ENCODE results near the gene PARD3B. TPM values are rescaled to one million over a fixed set of nuclear protein-coding genes. Genes with fewer than 3 reads are reported as not detected.

The PARD3B gene
- total RNA-seq, 1 donor from 2014 or later: 1.6 TPM

DNA sequence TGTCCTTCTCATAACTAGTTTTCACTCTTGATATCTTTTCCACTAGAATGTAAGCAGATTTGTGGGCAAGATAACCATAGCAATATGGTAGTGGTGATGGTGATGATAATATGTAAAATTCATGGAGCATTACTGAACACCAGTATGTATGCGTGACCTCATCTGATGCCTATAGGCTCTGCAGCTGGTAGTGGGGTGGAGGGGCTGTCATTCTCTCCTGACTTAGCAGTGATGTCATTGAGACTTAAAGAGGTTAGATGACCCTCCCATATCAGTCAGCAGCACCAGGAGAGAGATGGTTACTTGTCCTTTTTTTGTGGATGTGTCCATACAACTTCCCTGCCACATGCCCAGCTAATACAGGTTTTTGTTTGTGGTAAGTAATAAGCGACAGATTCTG is 27.9 kb downstream of the PARD3B start:
- FAIRE-seq: no peak

DNA sequence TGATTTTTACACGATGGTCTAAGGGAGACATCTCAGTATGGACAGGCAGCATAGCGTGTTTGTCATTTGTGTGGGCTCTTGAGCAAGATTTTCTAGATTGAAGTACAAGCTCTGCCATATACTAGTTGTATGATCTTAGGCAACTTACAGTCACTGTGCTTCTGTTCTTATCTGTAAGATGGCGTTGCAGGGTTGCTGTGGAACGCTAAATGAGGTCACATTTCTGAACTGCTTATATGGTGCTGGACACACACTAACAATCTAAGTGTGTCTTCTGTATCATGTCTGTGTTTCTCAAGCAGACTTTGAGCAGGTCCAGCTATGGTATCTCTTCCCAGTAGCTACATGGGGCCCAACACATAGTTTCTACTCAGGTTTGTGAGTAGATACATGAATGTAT is 29.2 kb downstream of the PARD3B start:
- no peak for DNase-seq (ENCODE audit: low read depth)
- Histone ChIP-seq H3K27me3 (ENCODE audit: control insufficient read depth, insufficient read depth, low read length) (no peaks in the 10 kb centered on the region), H3K36me3 (ENCODE audit: control insufficient read depth, insufficient read depth, low read length) (no peaks in the 10 kb centered on the region), H3K4me3 (ENCODE audit: low read depth, low read length) (no peak overlapping the region)
- TF ChIP-seq, protein P1, sequence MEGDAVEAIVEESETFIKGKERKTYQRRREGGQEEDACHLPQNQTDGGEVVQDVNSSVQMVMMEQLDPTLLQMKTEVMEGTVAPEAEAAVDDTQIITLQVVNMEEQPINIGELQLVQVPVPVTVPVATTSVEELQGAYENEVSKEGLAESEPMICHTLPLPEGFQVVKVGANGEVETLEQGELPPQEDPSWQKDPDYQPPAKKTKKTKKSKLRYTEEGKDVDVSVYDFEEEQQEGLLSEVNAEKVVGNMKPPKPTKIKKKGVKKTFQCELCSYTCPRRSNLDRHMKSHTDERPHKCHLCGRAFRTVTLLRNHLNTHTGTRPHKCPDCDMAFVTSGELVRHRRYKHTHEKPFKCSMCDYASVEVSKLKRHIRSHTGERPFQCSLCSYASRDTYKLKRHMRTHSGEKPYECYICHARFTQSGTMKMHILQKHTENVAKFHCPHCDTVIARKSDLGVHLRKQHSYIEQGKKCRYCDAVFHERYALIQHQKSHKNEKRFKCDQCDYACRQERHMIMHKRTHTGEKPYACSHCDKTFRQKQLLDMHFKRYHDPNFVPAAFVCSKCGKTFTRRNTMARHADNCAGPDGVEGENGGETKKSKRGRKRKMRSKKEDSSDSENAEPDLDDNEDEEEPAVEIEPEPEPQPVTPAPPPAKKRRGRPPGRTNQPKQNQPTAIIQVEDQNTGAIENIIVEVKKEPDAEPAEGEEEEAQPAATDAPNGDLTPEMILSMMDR (IDR thresholded peaks at IDR 0.05; ENCODE audit: insufficient read depth, low read length, severe bottlenecking): no peak
- FAIRE-seq: no peak

More for the DNA sequence above, 27.9 kb downstream of the PARD3B start:
- Histone ChIP-seq H3K27me3 (ENCODE audit: control insufficient read depth, insufficient read depth, low read length) (no peaks in the 10 kb centered on the region), H3K4me3 (ENCODE audit: low read depth, low read length) (no peak overlapping the region), H3K36me3 (ENCODE audit: control insufficient read depth, insufficient read depth, low read length) (no peaks in the 10 kb centered on the region)
- no peak for DNase-seq (ENCODE audit: low read depth)
- TF ChIP-seq, protein P1 (IDR thresholded peaks at IDR 0.05; ENCODE audit: insufficient read depth, low read length, severe bottlenecking): no peak

DNA sequence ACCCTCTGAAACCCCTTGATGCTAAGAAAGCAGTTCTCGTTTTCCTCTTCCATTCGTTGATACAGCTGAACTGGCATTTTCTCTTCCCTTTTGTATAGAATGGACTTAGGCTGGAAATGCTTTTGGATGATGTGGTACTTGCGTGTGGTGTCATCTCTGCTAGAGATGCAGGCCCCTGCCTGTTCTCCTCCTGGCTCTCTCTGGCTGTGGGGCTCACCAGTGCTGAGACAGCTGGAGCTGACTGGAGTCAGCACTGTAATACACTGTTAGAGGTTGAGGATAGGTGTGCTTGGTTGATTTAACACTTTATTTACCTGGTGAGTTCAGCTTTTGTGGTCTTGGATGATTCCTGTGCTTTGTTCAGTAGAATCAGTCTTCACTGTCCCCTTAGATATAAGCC is 30.2 kb downstream of the PARD3B start:
- FAIRE-seq (no peak), DNase-seq (ENCODE audit: low read depth) (no peak)
- Histone ChIP-seq H3K36me3 (ENCODE audit: control insufficient read depth, insufficient read depth, low read length) (no peaks in the 10 kb centered on the region), H3K27me3 (ENCODE audit: control insufficient read depth, insufficient read depth, low read length) (no peaks in the 10 kb centered on the region), H3K4me3 (ENCODE audit: low read depth, low read length) (no peak overlapping the region)
- TF ChIP-seq, protein P1 (IDR thresholded peaks at IDR 0.05; ENCODE audit: insufficient read depth, low read length, severe bottlenecking): no peak

DNA sequence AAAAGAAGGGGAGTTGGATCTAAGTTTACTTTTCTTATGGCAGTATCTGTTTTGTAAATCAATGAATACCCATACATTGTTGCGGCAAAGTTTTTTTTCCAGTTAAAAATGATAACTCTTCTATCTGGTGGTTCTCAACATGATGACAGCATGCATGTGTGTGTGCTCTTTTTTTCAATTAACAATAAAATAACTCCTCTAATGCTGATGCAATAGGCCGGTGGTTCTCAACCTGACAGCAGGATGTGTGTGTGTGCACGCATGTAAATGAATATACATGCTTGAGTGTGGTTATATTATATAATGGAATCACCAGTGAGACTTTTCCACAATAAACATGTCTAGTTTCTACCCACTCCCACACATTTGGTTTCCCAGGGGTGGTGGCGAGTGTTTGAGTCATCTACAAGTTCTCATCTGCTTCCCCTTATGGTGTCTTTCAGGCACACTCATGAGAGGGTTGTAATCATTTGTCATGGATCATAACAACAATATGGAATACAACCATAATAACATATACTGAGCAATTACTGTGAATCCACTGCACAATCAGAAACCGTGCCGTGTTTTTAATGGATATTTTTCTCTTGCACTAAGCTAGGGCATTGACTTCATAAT is 31.2 kb downstream of the PARD3B start:
- TF ChIP-seq, protein P1 (IDR thresholded peaks at IDR 0.05; ENCODE audit: insufficient read depth, low read length, severe bottlenecking): no peak
- H3K36me3 ChIP-seq (ENCODE audit: control insufficient read depth, insufficient read depth, low read length): no peaks in the 10 kb centered on the region
- H3K4me3 ChIP-seq (ENCODE audit: low read depth, low read length): no peak overlapping the region
- no peak for DNase-seq (ENCODE audit: low read depth)
- FAIRE-seq: no peak
- no peaks in the 10 kb centered on the region for H3K27me3 ChIP-seq (ENCODE audit: control insufficient read depth, insufficient read depth, low read length)

DNA sequence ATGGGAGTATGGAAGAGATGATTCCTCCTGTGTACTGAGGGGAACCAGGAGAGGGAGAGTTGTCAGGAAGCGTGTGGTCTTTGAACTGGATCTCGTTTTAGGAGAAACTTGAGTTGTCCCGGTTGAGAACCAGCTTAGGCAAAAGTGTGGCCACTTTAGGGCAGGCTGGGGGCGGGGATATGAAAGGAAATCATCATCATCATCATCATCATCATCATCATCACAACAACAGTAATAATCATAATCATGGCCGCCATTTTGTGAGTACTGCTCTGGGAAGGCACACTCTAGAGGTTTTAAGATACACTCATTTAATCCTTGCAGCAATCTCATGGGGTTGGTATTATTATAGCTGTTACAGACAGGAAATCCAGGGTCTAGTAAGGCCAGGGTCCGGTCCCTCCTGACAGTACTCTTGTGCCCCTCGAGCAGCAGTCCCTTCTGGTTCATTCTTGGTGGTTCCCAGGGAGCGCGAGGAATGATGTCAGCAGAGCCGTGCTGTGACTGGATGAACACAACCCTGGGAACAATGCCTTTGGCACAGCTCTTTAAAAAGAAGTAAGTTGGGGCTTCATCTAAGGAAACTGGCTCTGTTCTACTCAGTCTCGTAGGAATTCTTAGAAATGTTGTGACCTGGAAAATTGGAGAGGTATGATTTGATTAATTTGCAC is 33.8 kb downstream of the PARD3B start:
- DNase-seq (ENCODE audit: low read depth) (no peak), FAIRE-seq (no peak)
- Histone ChIP-seq H3K4me3 (ENCODE audit: low read depth, low read length) (no peak overlapping the region), H3K36me3 (ENCODE audit: control insufficient read depth, insufficient read depth, low read length) (no peaks in the 10 kb centered on the region), H3K27me3 (ENCODE audit: control insufficient read depth, insufficient read depth, low read length) (no peaks in the 10 kb centered on the region)
- TF ChIP-seq, protein P1 (IDR thresholded peaks at IDR 0.05; ENCODE audit: insufficient read depth, low read length, severe bottlenecking): no peak

Data from bronchial epithelial cell (primary cell).